ENCODE results near the gene TRIL.

Gene TRIL

GRCh38 chr7:28992798-28993197 is 34.7 kb upstream of the TRIL start:
- no peak for DNase-seq (ENCODE audit: low read depth, low spot score)
- ChIA-PET POLR2A (no interaction called here), CTCF (no interaction called here)
- H3K4me3 ChIP-seq (ENCODE audit: low read depth, low read length): no peak overlapping the region
- TF ChIP-seq CTCF (IDR thresholded peaks at IDR 0.05; ENCODE audit: insufficient read depth, low read length, missing control alignments): no peak

GRCh38 chr7:28990200-28990960 is 32.2 kb upstream of the TRIL start:
- no peak overlapping the region for H3K4me3 ChIP-seq (ENCODE audit: low read depth, low read length)
- no peak for TF ChIP-seq CTCF (IDR thresholded peaks at IDR 0.05; ENCODE audit: insufficient read depth, low read length, missing control alignments)
- ChIA-PET POLR2A (no interaction called here), CTCF (interaction anchor here (0.9 to 2.0 kb wide), 7 partner anchors 11 to 66 kb away, joined by 3 to 9 read pairs (median 3); no protein-coding TSS in a partner anchor)
- DNase-seq (ENCODE audit: low read depth, low spot score): peak; percentile 29

- no peak for DNase-seq (ENCODE audit: low read depth, low spot score)
- H3K4me3 ChIP-seq (ENCODE audit: low read depth, low read length): no peak overlapping the region
- ChIA-PET POLR2A (interaction anchor here (0.6 kb wide), 1 partner anchor 87 kb away, joined by 3 read pairs; no protein-coding TSS in a partner anchor), CTCF (interaction anchor here (0.9 to 2.0 kb wide), 3 partner anchors 12 to 33 kb away, joined by 3 to 9 read pairs (median 6); no protein-coding TSS in a partner anchor)
- TF ChIP-seq CTCF (IDR thresholded peaks at IDR 0.05; ENCODE audit: insufficient read depth, low read length, missing control alignments): no peak
Measured at GRCh38 chr7:28989211-28989980, 31.3 kb upstream of the TRIL start.

- CTCF ChIA-PET: interaction anchor here (1.4 kb wide), 1 partner anchor 32 kb away, joined by 5 read pairs; no protein-coding TSS in a partner anchor
Measured at GRCh38 chr7:28988810-28989209, 30.7 kb upstream of the TRIL start.

GRCh38 chr7:28988091-28988490 is 30.0 kb upstream of the TRIL start:
- no peak for DNase-seq (ENCODE audit: low read depth, low spot score)
- H3K4me3 ChIP-seq (ENCODE audit: low read depth, low read length): no peak overlapping the region
- POLR2A ChIA-PET: interaction anchor here (0.6 to 0.7 kb wide), 4 partner anchors 8 to 1232 kb away, joined by 3 to 6 read pairs (median 4); no protein-coding TSS in a partner anchor
- no peak for TF ChIP-seq CTCF (IDR thresholded peaks at IDR 0.05; ENCODE audit: insufficient read depth, low read length, missing control alignments)
- CTCF ChIA-PET: interaction anchor here (1.4 to 1.5 kb wide), 2 partner anchors 31 to 67 kb away, joined by 3 to 5 read pairs; no protein-coding TSS in a partner anchor

More at GRCh38 chr7:28988810-28989209, 30.7 kb upstream of the TRIL start:
- H3K4me3 ChIP-seq (ENCODE audit: low read depth, low read length): no peak overlapping the region
- POLR2A ChIA-PET: interaction anchor here (0.6 to 0.7 kb wide), 4 partner anchors 9 to 1232 kb away, joined by 3 to 6 read pairs (median 4); no protein-coding TSS in a partner anchor
- DNase-seq (ENCODE audit: low read depth, low spot score): peak; percentile 91
- no peak for TF ChIP-seq CTCF (IDR thresholded peaks at IDR 0.05; ENCODE audit: insufficient read depth, low read length, missing control alignments)

All from AG04449 (cell line).